ENCODE measurements around the gene LRRC3.

The LRRC3 gene

GRCh38 chr21:44511219-44511937 is 56.1 kb downstream of the LRRC3 start:
- no peak for DNase-seq (ENCODE audit: low read depth, low spot score)

Data from activated CD4-positive, CD25-positive, alpha-beta regulatory T cell treated with anti-CD3 and anti-CD28 coated beads, Interleukin-2, amount 50 U/mL, for 16 hours (primary cell).